GM15510 (cell line): ENCODE data around the gene MTG2.

Experiments used
- POLR2A ChIP-seq: IDR thresholded peaks from 3 replicates; pipeline ENCODE4 v1.6.1; 2011; ENCODE audit warnings: borderline replicate concordance; ENCODE audit not compliant: insufficient read length; ENCODE audit errors: extremely low read depth

MTG2 gene

GRCh38 chr20:62165762-62166399, 16.9 kb upstream of the MTG2 start:
- no peak for TF ChIP-seq POLR2A

GRCh38 chr20:62167474-62167873, 15.4 kb upstream of the MTG2 start:
- TF ChIP-seq POLR2A, result no peak

GRCh38 chr20:62168061-62168460, 14.8 kb upstream of the MTG2 start:
- TF ChIP-seq POLR2A, result no peak

- no peak for TF ChIP-seq POLR2A
Measured at GRCh38 chr20:62168890-62169435, 13.9 kb upstream of the MTG2 start.

- TF ChIP-seq POLR2A, result no peak
Measured at GRCh38 chr20:62170536-62170935, 12.3 kb upstream of the MTG2 start.

GRCh38 chr20:62171245-62171644, 11.6 kb upstream of the MTG2 start:
- TF ChIP-seq POLR2A, result no peak

- TF ChIP-seq POLR2A, result no peak
Measured at GRCh38 chr20:62172666-62173065, 10.2 kb upstream of the MTG2 start.

GRCh38 chr20:62174021-62174804, 8.6 kb upstream of the MTG2 start:
- no peak for TF ChIP-seq POLR2A

GRCh38 chr20:62174870-62175624, 7.8 kb upstream of the MTG2 start:
- no peak for TF ChIP-seq POLR2A

- no peak for TF ChIP-seq POLR2A
Measured at GRCh38 chr20:62175711-62176110, 7.1 kb upstream of the MTG2 start.

GRCh38 chr20:62176866-62177265, 6.0 kb upstream of the MTG2 start:
- no peak for TF ChIP-seq POLR2A

- no peak for TF ChIP-seq POLR2A
Measured at GRCh38 chr20:62177307-62177706, 5.5 kb upstream of the MTG2 start.

GRCh38 chr20:62178316-62179161, 4.3 kb upstream of the MTG2 start:
- no peak for TF ChIP-seq POLR2A

GRCh38 chr20:62179162-62179504, 3.7 kb upstream of the MTG2 start:
- TF ChIP-seq POLR2A, result no peak
